ENCODE results near the gene CTSF.
A peak's percentile ranks its signal among the peaks of the same experiment; 100 is the strongest.
"Not testable (repeated sequence)": the region's sequence is repeated elsewhere in the genome, so short reads cannot be mapped to it uniquely, and the experiment has no call there.

The CTSF gene

DNA sequence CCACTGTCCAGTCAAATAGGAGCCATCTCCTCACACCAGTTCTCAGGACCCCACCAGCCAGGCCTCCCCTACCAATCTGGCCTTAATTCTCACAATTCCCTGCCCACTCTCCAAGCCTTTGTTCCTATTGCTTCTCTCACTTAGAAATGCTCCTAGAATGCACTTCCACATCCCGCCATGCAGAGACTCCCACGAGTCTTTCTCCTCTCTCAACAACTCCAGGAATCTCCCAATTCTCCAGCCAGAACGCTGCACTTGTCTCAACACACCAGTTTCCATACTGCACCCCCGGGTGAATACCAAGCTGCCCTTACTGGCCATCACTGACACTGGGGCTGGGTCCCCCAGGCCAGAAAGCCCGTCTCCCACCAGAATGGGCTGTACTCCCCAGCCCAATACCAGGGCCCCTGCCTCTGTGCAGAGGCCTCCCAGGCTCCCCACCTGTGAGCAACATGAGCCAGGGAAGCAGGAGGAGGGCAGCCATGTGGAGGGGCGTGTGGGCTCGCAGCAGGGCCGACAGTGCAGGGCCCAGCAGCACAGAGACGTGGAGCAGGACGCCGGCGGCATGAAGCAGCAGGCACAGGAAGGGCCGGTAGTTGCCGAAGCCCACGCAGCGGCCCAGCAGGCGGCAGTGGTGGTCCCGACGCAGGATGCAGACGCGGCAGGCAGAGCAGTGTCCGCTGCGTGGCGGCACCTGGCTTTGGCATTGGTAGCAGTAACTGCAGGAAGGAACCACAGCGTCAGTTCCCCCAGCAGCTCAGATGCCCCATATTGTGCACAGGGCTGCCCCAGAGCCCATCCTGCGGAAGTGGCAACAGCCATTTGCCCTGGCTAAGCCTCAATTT is 24.9 kb downstream of the CTSF start:
- Mint-ChIP-seq H3K27me3 (no peaks in the 10 kb centered on the region), H3K9me3 (no peaks in the 10 kb centered on the region), H3K4me1 (peaks cover 23% of the 10 kb centered on the region), H3K4me3 (peak overlapping the region; percentile 71), H3K36me3 (ENCODE audit: low read depth) (peaks cover 4% of the 10 kb centered on the region), H3K27ac (peak overlapping the region; percentile 63)
- ATAC-seq (peak; percentile 39), DNase-seq (peak; percentile 71)

- DNase-seq (no peak), ATAC-seq (no peak)
- no peaks in the 10 kb centered on the region for H3K9me3 Mint-ChIP-seq
- H3K27me3 Mint-ChIP-seq = no peaks in the 10 kb centered on the region
- no peak overlapping the region for H3K4me3 Mint-ChIP-seq
- peak overlapping the region; percentile 6 for H3K27ac Mint-ChIP-seq
- H3K36me3 Mint-ChIP-seq (ENCODE audit: low read depth) = peaks cover 6% of the 10 kb centered on the region
- peaks cover 23% of the 10 kb centered on the region for H3K4me1 Mint-ChIP-seq
Measured at GRCh38 chr11:66542362-66542761, 26.0 kb downstream of the CTSF start.

DNA sequence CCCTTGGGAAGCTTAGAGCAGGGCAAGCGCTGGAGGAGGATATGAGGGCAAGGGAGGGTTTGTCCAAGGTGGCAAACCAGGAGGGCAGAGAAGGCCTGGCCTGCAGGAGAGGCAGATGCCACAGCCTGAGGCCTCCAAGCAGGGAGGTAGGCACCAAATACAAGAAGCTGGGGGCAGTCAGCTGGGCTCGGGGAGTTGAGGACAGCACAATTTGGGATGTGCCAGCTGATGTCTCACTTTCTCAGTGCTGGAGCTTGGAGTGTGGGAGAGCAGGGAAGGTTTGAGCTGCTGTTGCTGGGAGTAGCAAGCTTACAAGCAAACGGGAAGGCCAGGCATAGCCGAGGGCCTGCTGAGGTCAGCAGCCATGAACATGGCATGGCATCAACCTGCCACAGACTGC is 26.5 kb downstream of the CTSF start:
- Mint-ChIP-seq H3K36me3 (ENCODE audit: low read depth) (peaks cover 6% of the 10 kb centered on the region), H3K9me3 (no peaks in the 10 kb centered on the region), H3K4me1 (peaks cover 23% of the 10 kb centered on the region), H3K27ac (no peak overlapping the region), H3K27me3 (no peaks in the 10 kb centered on the region), H3K4me3 (no peak overlapping the region)
- DNase-seq (no peak), ATAC-seq (no peak)

GRCh38 chr11:66540598-66540997 is 27.8 kb downstream of the CTSF start:
- H3K9me3 Mint-ChIP-seq; H3K27ac Mint-ChIP-seq; H3K27me3 Mint-ChIP-seq; DNase-seq; ATAC-seq; H3K36me3 Mint-ChIP-seq (ENCODE audit: low read depth); H3K4me3 Mint-ChIP-seq: not testable (repeated sequence)
- peaks cover 21% of the 10 kb centered on the region for H3K4me1 Mint-ChIP-seq

DNA sequence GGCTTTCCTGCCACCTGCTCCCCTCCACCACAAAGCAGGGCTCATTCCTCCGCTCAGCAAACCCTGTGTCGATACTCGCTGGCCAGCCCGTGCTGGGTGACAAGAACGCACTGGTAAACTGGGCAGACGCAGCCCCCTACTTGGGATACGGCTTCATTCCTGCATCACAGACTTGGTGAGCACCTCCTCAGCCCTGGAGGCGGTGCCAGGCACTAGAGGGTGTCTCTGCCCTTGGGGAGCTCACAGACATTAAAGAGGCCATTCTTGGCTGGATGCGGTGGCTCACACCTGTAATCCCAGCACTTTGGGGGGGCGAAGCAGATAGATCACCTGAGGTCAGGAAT is 28.6 kb downstream of the CTSF start:
- peaks cover 9% of the 10 kb centered on the region for H3K36me3 Mint-ChIP-seq (ENCODE audit: low read depth)
- no peak for ATAC-seq
- H3K27ac Mint-ChIP-seq = no peak overlapping the region
- DNase-seq = no peak
- no peaks in the 10 kb centered on the region for H3K9me3 Mint-ChIP-seq
- H3K4me1 Mint-ChIP-seq = peaks cover 18% of the 10 kb centered on the region
- no peaks in the 10 kb centered on the region for H3K27me3 Mint-ChIP-seq
- no peak overlapping the region for H3K4me3 Mint-ChIP-seq

DNA sequence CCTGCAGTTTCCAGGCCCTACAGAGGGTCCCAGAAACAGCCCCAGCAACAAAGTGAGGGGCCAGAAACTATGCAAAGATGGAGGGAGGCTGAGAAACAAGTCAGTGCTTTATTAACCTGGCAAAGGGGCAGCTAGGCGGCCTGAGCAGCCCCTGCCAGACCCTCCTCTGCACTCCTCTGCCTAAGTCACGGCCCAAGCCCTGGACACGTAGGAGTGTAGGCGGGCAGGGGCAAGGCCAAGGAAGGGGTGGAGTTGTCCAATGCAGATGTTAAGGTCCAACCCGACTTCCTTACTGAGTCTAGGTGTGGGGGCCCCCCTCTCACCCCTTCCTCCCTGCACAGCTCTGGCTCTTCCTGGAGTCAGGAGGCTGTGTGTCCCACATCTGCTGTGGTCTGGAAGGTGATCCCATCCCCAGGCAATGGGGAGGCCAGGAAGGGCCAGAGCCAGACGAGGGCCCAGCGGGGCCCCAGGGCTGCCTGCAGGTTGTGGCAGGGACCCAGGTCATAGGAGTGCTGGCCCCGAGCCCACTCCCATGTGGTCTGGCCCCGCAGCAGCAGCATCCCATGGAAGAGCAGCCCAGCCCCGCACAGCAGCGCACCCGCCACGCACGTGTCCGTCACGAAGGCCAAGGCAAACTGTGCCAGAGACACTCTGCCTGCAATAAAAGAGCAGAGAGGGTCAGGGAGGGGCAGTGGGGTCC is 29.1 kb downstream of the CTSF start:
- H3K27ac Mint-ChIP-seq = no peak overlapping the region

GRCh38 chr11:66532784-66533183 is 35.6 kb downstream of the CTSF start:
- DNase-seq (no peak), ATAC-seq (no peak)
- H3K4me3 Mint-ChIP-seq = no peak overlapping the region
- no peaks in the 10 kb centered on the region for H3K27me3 Mint-ChIP-seq
- H3K9me3 Mint-ChIP-seq = no peaks in the 10 kb centered on the region
- H3K27ac Mint-ChIP-seq = no peak overlapping the region
- H3K4me1 Mint-ChIP-seq = no peaks in the 10 kb centered on the region
- peaks cover 7% of the 10 kb centered on the region for H3K36me3 Mint-ChIP-seq (ENCODE audit: low read depth)

More for the DNA sequence above, 29.1 kb downstream of the CTSF start:
- Mint-ChIP-seq H3K4me1 (peaks cover 16% of the 10 kb centered on the region), H3K36me3 (ENCODE audit: low read depth) (peaks cover 9% of the 10 kb centered on the region), H3K27me3 (no peaks in the 10 kb centered on the region), H3K4me3 (no peak overlapping the region), H3K9me3 (no peaks in the 10 kb centered on the region)
- DNase-seq = no peak
- ATAC-seq = no peak

GRCh38 chr11:66531841-66532240 is 36.6 kb downstream of the CTSF start:
- Mint-ChIP-seq H3K36me3 (ENCODE audit: low read depth) (peaks cover 7% of the 10 kb centered on the region), H3K27me3 (no peaks in the 10 kb centered on the region), H3K27ac (no peak overlapping the region), H3K4me3 (no peak overlapping the region), H3K9me3 (no peaks in the 10 kb centered on the region), H3K4me1 (no peaks in the 10 kb centered on the region)
- DNase-seq = no peak
- no peak for ATAC-seq

DNA sequence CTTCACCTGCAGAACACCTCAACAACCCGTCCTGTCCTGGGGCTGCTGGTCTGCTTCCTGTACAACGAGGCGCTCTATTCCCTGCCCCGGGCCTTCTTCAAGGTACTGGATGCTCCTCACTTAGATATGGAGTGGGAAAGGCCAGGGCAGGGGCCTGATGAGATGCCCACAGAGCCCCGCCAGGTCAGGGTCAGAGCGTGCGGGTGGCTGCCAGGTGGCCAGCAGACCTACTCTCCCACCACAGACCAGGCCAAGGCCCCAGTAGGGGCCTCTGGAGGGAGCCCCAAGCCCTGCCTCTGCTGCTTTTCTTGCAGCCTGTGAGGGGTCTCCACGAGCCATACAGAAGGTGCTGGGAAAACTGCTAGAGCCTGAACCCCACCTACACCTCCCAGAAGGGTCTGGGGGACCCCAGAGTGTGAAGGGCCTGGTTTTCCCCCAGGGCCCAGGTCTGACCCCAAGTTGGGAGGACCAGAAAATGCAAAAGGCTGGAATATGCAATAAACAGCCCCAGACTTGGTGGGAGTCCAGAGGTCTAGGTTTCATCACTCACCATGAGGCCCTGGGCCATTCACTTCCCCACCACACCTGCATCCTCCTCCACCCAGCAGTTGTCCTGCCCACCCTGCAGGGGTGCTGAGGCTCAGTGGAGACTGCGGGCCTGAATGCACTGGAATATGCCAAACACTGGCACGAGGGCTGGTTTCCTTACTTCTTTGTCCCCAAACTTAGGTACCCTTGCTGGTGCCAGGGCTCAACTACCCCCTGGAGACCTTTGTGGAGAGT is 37.3 kb downstream of the CTSF start:
- no peaks in the 10 kb centered on the region for H3K27me3 Mint-ChIP-seq

DNA sequence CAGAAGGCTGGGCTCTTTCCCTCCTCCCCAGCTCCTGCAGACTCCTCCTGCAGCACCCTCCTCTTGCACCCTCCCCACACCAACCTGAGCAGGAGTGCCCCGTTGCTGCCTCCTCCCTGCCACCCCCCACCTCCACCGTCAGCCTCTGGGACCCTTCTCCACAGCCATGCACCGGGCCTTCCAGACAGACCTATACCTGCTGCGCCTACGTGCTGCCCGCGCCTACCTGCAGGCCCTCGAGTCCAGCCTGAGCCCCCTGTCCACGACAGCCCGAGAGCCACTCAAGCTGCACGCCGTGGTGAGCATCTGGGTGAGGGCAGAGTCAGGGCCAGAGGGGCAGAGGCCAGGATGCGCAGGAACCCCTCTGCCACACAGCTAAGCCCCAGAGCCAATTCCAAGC is 38.8 kb downstream of the CTSF start:
- ATAC-seq (no peak), DNase-seq (no peak)
- Mint-ChIP-seq H3K27ac (no peak overlapping the region), H3K36me3 (ENCODE audit: low read depth) (peaks cover 4% of the 10 kb centered on the region), H3K4me3 (no peak overlapping the region), H3K9me3 (no peaks in the 10 kb centered on the region), H3K4me1 (no peaks in the 10 kb centered on the region), H3K27me3 (no peaks in the 10 kb centered on the region)

More for the DNA sequence above, 37.3 kb downstream of the CTSF start:
- no peak overlapping the region for H3K4me3 Mint-ChIP-seq
- ATAC-seq = no peak
- DNase-seq = no peak
- H3K27ac Mint-ChIP-seq = no peak overlapping the region
- H3K9me3 Mint-ChIP-seq = no peaks in the 10 kb centered on the region
- H3K4me1 Mint-ChIP-seq = no peaks in the 10 kb centered on the region
- H3K36me3 Mint-ChIP-seq (ENCODE audit: low read depth) = peaks cover 7% of the 10 kb centered on the region

- H3K4me3 Mint-ChIP-seq = no peak overlapping the region
- DNase-seq (no peak), ATAC-seq (no peak)
- H3K27ac Mint-ChIP-seq = no peak overlapping the region
- no peaks in the 10 kb centered on the region for H3K27me3 Mint-ChIP-seq
- no peaks in the 10 kb centered on the region for H3K9me3 Mint-ChIP-seq
- no peaks in the 10 kb centered on the region for H3K4me1 Mint-ChIP-seq
- peaks cover 5% of the 10 kb centered on the region for H3K36me3 Mint-ChIP-seq (ENCODE audit: low read depth)
Measured at GRCh38 chr11:66529069-66529468, 39.3 kb downstream of the CTSF start.

DNA sequence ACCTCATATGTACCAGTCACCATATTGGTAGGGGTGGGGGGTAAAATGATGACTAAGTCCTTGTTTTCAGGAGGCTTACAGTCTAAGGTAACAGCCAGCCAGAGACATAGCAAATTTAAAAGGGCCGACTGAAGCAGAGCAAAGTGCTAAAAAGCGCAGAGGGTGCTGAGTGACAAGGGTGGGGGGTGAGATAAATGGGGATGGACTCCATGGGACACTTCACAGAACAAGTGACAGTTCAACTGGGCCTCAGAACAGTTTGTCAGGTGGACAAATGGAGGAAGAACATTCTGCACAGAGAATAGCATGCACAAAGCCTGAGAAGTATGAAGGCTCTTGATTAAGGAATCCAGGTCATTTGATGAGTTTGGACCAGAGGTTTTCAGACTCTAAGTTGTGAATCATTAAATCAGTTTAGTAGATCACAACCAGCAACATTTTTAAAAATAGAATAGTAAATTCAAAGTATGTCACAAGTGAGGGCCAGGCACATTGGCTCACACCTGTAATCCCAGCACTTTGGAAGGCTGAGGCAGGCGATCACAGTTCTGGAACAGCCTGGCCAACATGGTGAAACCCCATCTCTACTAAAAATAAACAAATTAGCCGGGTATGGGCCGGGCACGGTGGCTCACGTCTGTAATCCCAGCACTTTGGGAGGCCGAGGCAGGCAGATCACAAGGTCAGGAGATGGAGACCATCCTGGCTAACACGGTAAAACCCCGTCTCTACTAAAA is 43.9 kb downstream of the CTSF start:
- no peak for ATAC-seq
- Mint-ChIP-seq H3K27me3 (no peaks in the 10 kb centered on the region), H3K36me3 (ENCODE audit: low read depth) (peaks cover 11% of the 10 kb centered on the region), H3K4me1 (no peaks in the 10 kb centered on the region), H3K4me3 (no peak overlapping the region), H3K27ac (no peak overlapping the region), H3K9me3 (no peaks in the 10 kb centered on the region)
- no peak for DNase-seq

DNA sequence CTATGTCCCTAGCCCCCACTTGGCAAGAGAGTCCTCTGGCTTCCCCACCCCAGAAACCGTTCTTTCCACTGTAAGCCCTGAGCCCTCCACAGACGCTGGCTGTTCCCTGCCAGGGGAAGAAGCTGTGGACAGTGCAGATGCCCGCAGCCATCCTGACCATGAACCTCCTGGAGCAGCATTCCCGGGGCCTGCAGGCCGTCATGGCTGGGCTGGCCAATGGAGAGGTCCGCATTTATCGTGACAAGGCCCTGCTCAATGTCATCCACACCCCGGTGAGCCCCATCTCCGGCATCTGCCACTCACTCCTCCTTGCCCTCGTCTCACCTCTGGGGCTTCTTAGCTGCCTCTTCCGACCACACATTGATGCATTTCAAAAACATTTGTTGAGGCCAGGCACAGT is 44.8 kb downstream of the CTSF start:
- Mint-ChIP-seq H3K36me3 (ENCODE audit: low read depth) (peaks cover 11% of the 10 kb centered on the region), H3K4me3 (no peak overlapping the region)

More for the DNA sequence above, 44.8 kb downstream of the CTSF start:
- Mint-ChIP-seq H3K27ac (no peak overlapping the region), H3K9me3 (no peaks in the 10 kb centered on the region), H3K27me3 (no peaks in the 10 kb centered on the region), H3K4me1 (no peaks in the 10 kb centered on the region)
- DNase-seq (no peak), ATAC-seq (no peak)
